Mucosa of stomach (tissue), 1 donor: ENCODE data around the gene KITLG.
"Not testable (repeated sequence)": the region's sequence is repeated elsewhere in the genome, so short reads cannot be mapped to it uniquely, and the experiment has no call there.

Experiments
- H3K27me3 ChIP-seq: one replicate; pipeline ENCODE4 v1.7.0; 2013; ENCODE audit warnings: mild to moderate bottlenecking, low read length; ENCODE audit not compliant: control insufficient read depth, insufficient read depth
- H3K36me3 ChIP-seq: one replicate; pipeline ENCODE4 v1.7.0; 2013; ENCODE audit warnings: low read length; ENCODE audit not compliant: control insufficient read depth, insufficient read depth
- H3K4me1 ChIP-seq: one replicate; pipeline ENCODE4 v1.7.0; 2013; ENCODE audit warnings: mild to moderate bottlenecking, low read length; ENCODE audit not compliant: control insufficient read depth, insufficient read depth
- H3K4me3 ChIP-seq: one replicate; pipeline ENCODE4 v1.7.0; 2013; ENCODE audit warnings: low read length
- H3K9ac ChIP-seq: one replicate; pipeline ENCODE4 v1.7.0; 2013; ENCODE audit warnings: mild to moderate bottlenecking, low read length, moderate library complexity
- H3K9me3 ChIP-seq: one replicate; pipeline ENCODE4 v1.7.0; 2013; ENCODE audit warnings: mild to moderate bottlenecking, low read length, moderate library complexity; ENCODE audit not compliant: control insufficient read depth
- donor health status: Pancreatic carcinoma.

Gene KITLG

DNA sequence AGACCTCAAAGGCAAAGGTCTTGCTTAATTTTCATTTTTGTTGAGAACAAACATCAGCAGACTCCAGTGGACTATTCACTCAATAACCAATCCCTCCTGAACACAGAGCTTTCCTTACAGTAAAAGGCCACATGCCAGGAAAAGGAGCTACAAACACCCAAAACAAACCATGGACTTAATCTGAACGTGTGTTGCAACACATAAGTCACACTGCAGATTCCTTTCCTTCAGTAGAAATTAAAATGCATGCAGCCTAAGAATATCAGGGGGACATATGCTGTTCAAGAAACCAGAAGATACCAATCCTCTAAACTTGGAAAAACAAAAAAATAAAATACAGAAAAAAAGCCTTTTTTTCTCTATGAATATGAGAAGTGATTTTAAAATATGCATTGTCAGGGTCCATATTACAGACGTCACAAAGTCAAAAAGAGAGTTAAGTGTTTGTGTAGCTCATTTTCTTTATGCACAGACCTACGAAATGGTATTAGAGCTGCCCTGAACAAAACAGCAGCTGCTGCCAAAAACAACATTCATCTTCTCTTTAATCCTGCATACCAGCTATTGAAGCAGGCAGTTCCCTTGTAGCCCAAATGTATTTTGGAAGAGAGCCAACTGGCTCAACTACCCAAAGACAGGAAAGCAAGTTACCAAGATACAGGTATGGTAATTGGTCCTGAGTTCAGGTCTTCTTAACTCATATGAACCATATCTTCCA lies 26.2 kb downstream of the KITLG start:
- no peak overlapping the region for H3K4me3 ChIP-seq
- H3K36me3 ChIP-seq = no peaks in the 10 kb centered on the region
- H3K9me3 ChIP-seq = no peaks in the 10 kb centered on the region
- peaks cover 21% of the 10 kb centered on the region for H3K4me1 ChIP-seq
- H3K27me3 ChIP-seq = no peaks in the 10 kb centered on the region
- no peak overlapping the region for H3K9ac ChIP-seq

DNA sequence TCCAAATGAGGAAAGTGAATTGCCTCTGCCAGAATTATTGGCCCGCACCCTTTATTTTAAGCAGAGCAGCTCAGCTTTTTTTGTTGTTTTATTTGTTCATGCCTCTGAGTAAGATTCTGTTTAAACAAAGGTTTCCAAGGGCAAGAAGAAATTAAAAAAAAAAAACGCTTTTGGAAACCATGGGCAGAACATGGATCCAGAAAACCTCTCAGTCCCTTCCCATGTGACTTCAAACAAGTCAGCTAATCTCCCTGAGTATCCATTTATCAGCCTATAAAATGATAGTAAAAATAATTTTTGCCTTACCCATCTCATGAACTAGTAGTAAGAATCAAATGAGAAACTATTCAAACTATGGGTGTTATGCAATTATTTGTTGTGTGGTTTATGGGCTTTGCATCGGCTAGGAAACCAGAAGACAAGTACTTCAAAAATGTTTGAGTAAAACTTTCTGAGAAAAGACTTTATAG lies 27.6 kb downstream of the KITLG start:
- peaks cover 21% of the 10 kb centered on the region for H3K4me1 ChIP-seq
- H3K27me3 ChIP-seq = no peaks in the 10 kb centered on the region
- no peaks in the 10 kb centered on the region for H3K9me3 ChIP-seq
- H3K9ac ChIP-seq = no peak overlapping the region
- H3K36me3 ChIP-seq = no peaks in the 10 kb centered on the region
- H3K4me3 ChIP-seq = no peak overlapping the region

- H3K9ac ChIP-seq = no peak overlapping the region
- no peaks in the 10 kb centered on the region for H3K36me3 ChIP-seq
- H3K27me3 ChIP-seq = no peaks in the 10 kb centered on the region
- no peak overlapping the region for H3K4me3 ChIP-seq
- H3K9me3 ChIP-seq = no peaks in the 10 kb centered on the region
- peaks cover 21% of the 10 kb centered on the region for H3K4me1 ChIP-seq
Observed at GRCh38 chr12:88549929-88550328, 30.3 kb downstream of the KITLG start.

DNA sequence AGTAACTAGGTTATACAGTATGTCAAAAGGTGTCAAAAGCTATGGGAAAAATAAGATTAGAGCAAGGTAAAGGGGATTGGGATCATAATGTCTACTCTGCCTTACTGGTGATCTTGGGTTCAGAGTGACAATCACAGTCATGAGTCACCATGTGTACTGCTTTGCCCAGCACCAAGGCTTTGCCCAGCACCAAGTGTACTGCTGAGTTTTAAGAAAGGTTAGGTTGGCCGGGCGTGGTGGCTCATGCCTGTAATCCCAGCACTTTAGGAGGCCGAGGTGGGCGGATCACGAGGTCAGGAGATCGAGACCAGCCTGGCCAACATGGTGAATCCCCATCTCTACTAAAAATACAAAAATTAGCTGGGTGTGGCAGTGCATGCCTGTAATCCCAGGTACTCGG lies 32.3 kb downstream of the KITLG start:
- not testable (repeated sequence) for H3K36me3 ChIP-seq, H3K9ac ChIP-seq, H3K4me1 ChIP-seq, H3K4me3 ChIP-seq, H3K9me3 ChIP-seq, H3K27me3 ChIP-seq

- Histone ChIP-seq H3K9me3 (no peaks in the 10 kb centered on the region), H3K36me3 (no peaks in the 10 kb centered on the region), H3K27me3 (no peaks in the 10 kb centered on the region), H3K9ac (no peak overlapping the region), H3K4me1 (no peaks in the 10 kb centered on the region), H3K4me3 (no peak overlapping the region)
Observed at GRCh38 chr12:88546853-88547252, 33.4 kb downstream of the KITLG start.

- Histone ChIP-seq H3K4me1 (no peaks in the 10 kb centered on the region), H3K27me3 (no peaks in the 10 kb centered on the region), H3K4me3 (no peak overlapping the region), H3K9me3 (no peaks in the 10 kb centered on the region), H3K9ac (no peak overlapping the region), H3K36me3 (no peaks in the 10 kb centered on the region)
Observed at GRCh38 chr12:88546226-88546625, 34.0 kb downstream of the KITLG start.

DNA sequence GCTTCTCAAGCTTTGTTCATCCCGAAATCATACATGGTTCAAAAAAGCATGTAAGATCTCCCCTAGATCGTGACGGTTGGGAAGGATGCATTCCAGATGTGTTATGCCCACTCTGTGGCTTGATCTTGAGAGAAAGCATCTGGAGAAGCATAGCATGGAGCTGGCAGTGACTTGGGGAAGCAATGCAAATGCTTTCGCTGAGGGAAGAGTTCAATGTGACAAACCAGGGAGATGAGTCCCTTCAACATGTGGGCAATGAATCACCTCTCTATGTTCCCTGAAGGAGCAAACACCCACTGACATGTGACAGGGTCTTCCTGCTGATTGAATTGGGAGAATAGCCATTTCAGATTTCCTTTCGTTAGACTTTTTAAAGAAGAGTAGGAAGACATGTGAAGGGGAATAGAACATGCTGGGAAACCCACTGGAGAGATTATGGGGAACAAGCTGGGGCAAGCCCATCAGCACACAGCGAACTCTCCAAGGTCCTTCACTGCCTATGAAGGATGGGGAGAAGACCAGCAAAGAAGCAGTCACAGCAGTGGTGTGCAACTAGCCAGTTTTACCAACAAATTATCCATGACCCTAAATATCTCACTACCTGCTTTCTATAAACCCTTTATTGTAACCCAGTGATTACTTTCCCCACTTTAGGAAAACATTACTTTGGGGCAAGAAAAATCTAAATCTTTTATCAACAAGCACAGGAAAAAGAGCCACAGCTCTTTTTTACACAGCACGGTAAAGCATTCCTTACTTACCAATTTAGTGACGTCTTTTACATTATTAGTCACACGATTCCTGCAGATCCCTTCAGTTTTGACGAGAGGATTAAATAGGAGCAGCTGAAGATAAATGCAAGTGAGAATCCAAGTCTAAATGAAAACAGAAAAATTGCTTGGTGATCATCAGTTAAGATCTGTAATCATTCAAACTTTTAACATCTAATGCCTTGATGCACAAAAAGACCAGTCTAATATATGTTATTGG lies 35.0 kb downstream of the KITLG start:
- Histone ChIP-seq H3K9me3 (no peaks in the 10 kb centered on the region), H3K9ac (no peak overlapping the region), H3K27me3 (no peaks in the 10 kb centered on the region), H3K36me3 (no peaks in the 10 kb centered on the region), H3K4me1 (no peaks in the 10 kb centered on the region), H3K4me3 (no peak overlapping the region)

DNA sequence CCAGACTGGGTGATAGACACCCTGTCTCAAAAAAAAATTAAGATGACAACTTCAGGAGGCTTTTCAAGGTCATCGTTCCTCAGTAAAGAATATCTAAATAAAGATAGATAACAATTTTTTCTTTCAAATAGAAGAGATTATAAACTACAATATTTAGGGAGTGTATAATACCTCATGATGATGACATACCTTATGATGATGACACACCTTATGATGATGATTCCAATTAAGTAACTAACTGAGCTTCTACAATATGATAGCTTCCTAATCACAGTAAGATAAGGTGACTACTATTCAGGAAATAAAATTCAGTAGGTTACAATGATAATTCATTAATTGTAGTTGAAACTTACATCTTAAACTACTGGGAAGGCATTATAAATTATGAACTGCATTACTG lies 40.4 kb downstream of the KITLG start:
- Histone ChIP-seq H3K9ac (no peak overlapping the region), H3K4me3 (no peak overlapping the region), H3K4me1 (no peaks in the 10 kb centered on the region), H3K27me3 (no peaks in the 10 kb centered on the region), H3K36me3 (no peaks in the 10 kb centered on the region), H3K9me3 (no peaks in the 10 kb centered on the region)

GRCh38 chr12:88538697-88539096 lies 41.6 kb downstream of the KITLG start:
- H3K9me3 ChIP-seq = no peaks in the 10 kb centered on the region
- no peaks in the 10 kb centered on the region for H3K36me3 ChIP-seq
- no peak overlapping the region for H3K9ac ChIP-seq
- no peaks in the 10 kb centered on the region for H3K4me1 ChIP-seq
- no peaks in the 10 kb centered on the region for H3K27me3 ChIP-seq
- no peak overlapping the region for H3K4me3 ChIP-seq

GRCh38 chr12:88538250-88538649 lies 42.0 kb downstream of the KITLG start:
- H3K4me1 ChIP-seq = no peaks in the 10 kb centered on the region
- H3K4me3 ChIP-seq = no peak overlapping the region
- no peaks in the 10 kb centered on the region for H3K27me3 ChIP-seq
- H3K9ac ChIP-seq = no peak overlapping the region
- H3K36me3 ChIP-seq = no peaks in the 10 kb centered on the region
- no peaks in the 10 kb centered on the region for H3K9me3 ChIP-seq

DNA sequence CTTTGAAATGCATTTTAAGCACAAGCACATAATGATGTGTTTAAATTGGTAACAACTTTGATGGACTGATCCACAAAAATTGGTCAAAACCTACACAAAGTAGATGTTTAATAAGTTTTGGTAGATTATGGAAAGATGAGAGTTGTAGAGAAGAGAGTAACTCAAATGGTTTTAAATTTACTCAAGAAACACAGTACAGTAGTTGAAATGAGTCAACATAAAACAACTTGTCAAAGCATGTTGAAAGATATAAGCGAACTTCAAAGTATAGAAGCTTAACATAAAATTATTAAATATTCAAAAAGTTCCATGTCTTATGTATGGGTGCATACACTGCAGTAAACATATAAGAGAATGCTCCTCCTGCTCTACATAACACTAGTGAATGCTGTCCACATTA lies 49.4 kb downstream of the KITLG start:
- Histone ChIP-seq H3K4me1 (no peaks in the 10 kb centered on the region), H3K36me3 (no peaks in the 10 kb centered on the region), H3K9ac (no peak overlapping the region), H3K9me3 (no peaks in the 10 kb centered on the region), H3K27me3 (no peaks in the 10 kb centered on the region), H3K4me3 (no peak overlapping the region)
